Left lung (tissue), 10 donors: ENCODE results near the gene SLC30A9. TPM values are rescaled to one million over a fixed set of nuclear protein-coding genes. Genes with fewer than 3 reads are reported as not detected.

ENCODE experiments used
- ATAC-seq: fragments of 200-7000 bp; cut with Tn5 transposase; one replicate; pipeline ENCODE4 v1.9.1; 2020; ENCODE audit warnings: moderate library complexity
- DNase-seq, 4 donors: peaks; one replicate each; pipeline ENCODE4 v3.0.0-alpha.2; 2013 to 2020
- H3K27ac ChIP-seq, 2 donors: fragments of 200-600 bp; sonication (generic) in 1 of 2; one replicate each; pipeline versions ENCODE4 v1.5.0 to v1.8.0; 2020 to 2021
- H3K27me3 ChIP-seq, 2 donors: fragments of 200-600 bp; sonication (generic) in 1 of 2; one replicate each; pipeline versions ENCODE4 v1.5.0 to v1.8.0; 2020 to 2021
- H3K36me3 ChIP-seq, 2 donors: fragments of 200-600 bp; sonication (generic) in 1 of 2; one replicate each; pipeline versions ENCODE4 v1.5.0 to v1.8.0; 2020 to 2021
- H3K4me1 ChIP-seq, 2 donors: fragments of 200-600 bp; one replicate each; pipeline ENCODE4 v1.8.0; 2021
- H3K4me3 ChIP-seq, 2 donors: fragments of 200-600 bp; sonication (generic) in 1 of 2; one replicate each; pipeline versions ENCODE4 v1.5.0 to v1.8.0; 2020 to 2021; ENCODE audit warnings: mild to moderate bottlenecking in 1 of 2
- H3K9me3 ChIP-seq, 2 donors: fragments of 200-600 bp; sonication (generic) in 1 of 2; one replicate each; pipeline versions ENCODE4 v1.5.0 to v1.8.0; 2020 to 2021
- CTCF ChIP-seq, 2 donors: fragments of 200-600 bp; sonication (generic) in 1 of 2; IDR thresholded peaks; one replicate each; pipeline versions ENCODE4 v1.5.0 to v1.8.0; 2021; ENCODE audit warnings: antibody characterized with exemption in 2 of 2
- intact Hi-C, 2 donors: fragments of 100-400 bp; cut with DNase I; formaldehyde crosslinking; loops; one replicate each; pipeline versions ENCODE4 v1.11.2 to v1.14.2; 2022
- polyA plus RNA-seq, 6 donors: library from polyadenylated mRNA; unstranded; fragments of 120-200 nt; gene quantifications; one replicate each; pipeline ENCODE4 v1.2.1, GENCODE V29; 2013; ENCODE audit not compliant: insufficient read length in 6 of 6
- total RNA-seq, 2 donors: library from RNA; stranded (reverse); fragmentation: NEBNext Ultra II Directional; extraction: Animal tissue kit (Norgen Biotek cat#: 25700); gene quantifications; one replicate each; pipeline ENCODE4 v1.2.1, GENCODE V29; 2021
- donor health status: DM: no; HTN: yes; CAD: no.
- donor health status: DM: no; HTN: no; CAD: no.

Gene SLC30A9
- total and polyA plus RNA-seq, 8 donors, result 45.7 to 90.8 (median 84.0) TPM

GRCh38 chr4:42018451-42018850, 28.1 kb downstream of the SLC30A9 start:
- Histone ChIP-seq H3K4me3 (no peak overlapping the region), H3K27ac (no peak overlapping the region), H3K4me1 (no peaks in the 10 kb centered on the region), H3K36me3 (peaks cover 0 to 29% of the 10 kb centered on the region in 2 donors), H3K9me3 (no peaks in the 10 kb centered on the region), H3K27me3 (no peaks in the 10 kb centered on the region)
- no peak for DNase-seq
- TF ChIP-seq CTCF (IDR thresholded peaks at IDR 0.05), result no peak
- intact Hi-C loops, result no loop called here
- no peak for ATAC-seq

DNA sequence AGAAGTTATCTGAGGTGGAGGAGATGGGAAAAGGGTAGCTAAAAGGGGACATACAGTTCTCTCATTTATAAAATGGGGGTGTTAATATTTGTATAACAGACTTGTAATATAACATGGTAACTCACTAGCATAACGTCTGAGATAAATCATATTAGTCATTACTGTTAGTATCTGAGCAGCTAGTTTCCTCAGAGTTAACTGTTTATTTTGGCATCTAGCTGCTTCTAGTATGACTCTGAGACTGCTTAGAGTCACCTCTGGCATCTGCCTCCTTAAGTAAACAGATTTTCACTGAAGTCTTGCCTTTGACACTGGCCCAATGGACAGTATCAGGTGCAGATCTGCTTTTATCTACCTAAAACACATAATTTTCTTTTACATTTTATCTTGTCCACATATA, 58.1 kb downstream of the SLC30A9 start:
- H3K27ac ChIP-seq, result no peak overlapping the region
- no peak for TF ChIP-seq CTCF (IDR thresholded peaks at IDR 0.05)
- intact Hi-C loops, result no loop called here
- no peaks in the 10 kb centered on the region for H3K4me1 ChIP-seq
- H3K27me3 ChIP-seq, result no peaks in the 10 kb centered on the region
- H3K4me3 ChIP-seq, result no peak overlapping the region
- DNase-seq (no peak), ATAC-seq (peak; percentile 72)
- no peaks in the 10 kb centered on the region for H3K9me3 ChIP-seq
- H3K36me3 ChIP-seq, result peaks cover 0 to 35% of the 10 kb centered on the region in 2 donors

- Histone ChIP-seq H3K9me3 (no peaks in the 10 kb centered on the region), H3K27ac (no peak overlapping the region), H3K27me3 (no peaks in the 10 kb centered on the region), H3K4me1 (no peaks in the 10 kb centered on the region), H3K36me3 (peaks cover 0 to 37% of the 10 kb centered on the region in 2 donors), H3K4me3 (no peak overlapping the region)
- TF ChIP-seq CTCF (IDR thresholded peaks at IDR 0.05), result no peak
- DNase-seq (no peak), ATAC-seq (no peak)
- intact Hi-C loops, result no loop called here
Measured at GRCh38 chr4:42050516-42051249, 60.4 kb downstream of the SLC30A9 start.

DNA sequence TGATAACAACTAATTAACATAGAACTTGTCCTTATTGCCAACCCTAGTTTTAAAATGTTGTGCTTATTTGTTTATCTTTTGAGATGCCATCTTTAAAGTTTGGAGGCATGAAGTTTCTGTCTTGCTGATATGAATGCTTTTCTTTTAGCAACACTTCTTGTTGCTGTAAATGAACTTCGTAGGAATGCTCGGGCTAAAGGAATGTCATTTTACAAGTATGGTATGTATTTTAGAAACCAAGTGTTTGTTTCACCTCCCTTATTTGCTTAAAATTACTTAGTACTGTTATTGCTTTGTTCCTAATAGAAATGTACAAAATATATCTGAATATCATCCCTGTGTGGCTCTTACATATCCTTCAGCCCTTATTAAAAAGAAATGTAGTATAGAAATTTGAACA, 76.1 kb downstream of the SLC30A9 start:
- H3K4me3 ChIP-seq, result no peak overlapping the region
- ATAC-seq (peak; percentile 57), DNase-seq (peak in 1 of 4 donors; percentile 5)
- H3K4me1 ChIP-seq, result no peaks in the 10 kb centered on the region
- H3K36me3 ChIP-seq, result peaks cover 0 to 46% of the 10 kb centered on the region in 2 donors
- intact Hi-C loops, result no loop called here
- TF ChIP-seq CTCF (IDR thresholded peaks at IDR 0.05), result no peak
- no peaks in the 10 kb centered on the region for H3K9me3 ChIP-seq
- no peaks in the 10 kb centered on the region for H3K27me3 ChIP-seq
- H3K27ac ChIP-seq, result no peak overlapping the region

DNA sequence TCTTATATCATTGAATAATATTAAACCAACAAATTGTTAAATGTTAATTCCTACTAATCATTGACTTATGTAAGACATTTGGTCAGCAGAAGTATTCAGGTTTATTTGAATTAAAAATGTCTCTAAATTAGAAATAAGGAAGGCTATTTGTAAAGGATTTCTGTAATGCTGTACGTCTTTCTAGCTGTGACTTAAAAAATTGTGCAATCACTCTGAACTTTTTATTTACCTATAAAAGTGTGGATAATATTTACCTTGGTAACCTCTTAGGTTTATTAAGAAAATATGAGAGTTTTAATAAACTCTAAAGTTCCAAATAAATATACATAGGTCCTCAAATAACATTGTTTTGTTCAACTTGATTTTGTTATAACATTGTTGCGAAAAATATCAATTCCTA, 76.9 kb downstream of the SLC30A9 start:
- intact Hi-C loops, result no loop called here
- no peak for TF ChIP-seq CTCF (IDR thresholded peaks at IDR 0.05)
- DNase-seq (no peak), ATAC-seq (peak; percentile 57)
- Histone ChIP-seq H3K4me3 (no peak overlapping the region), H3K36me3 (peaks cover 0 to 38% of the 10 kb centered on the region in 2 donors), H3K27me3 (no peaks in the 10 kb centered on the region), H3K27ac (no peak overlapping the region), H3K4me1 (no peaks in the 10 kb centered on the region), H3K9me3 (no peaks in the 10 kb centered on the region)
